GM12874 (cell line): ENCODE measurements around the gene PARP1.

ENCODE experiments used
- TF ChIP-seq, protein P1 (sequence below): IDR thresholded peaks from 2 replicates; pipeline ENCODE4 v1.5.1; 2011; ENCODE audit warnings: low read depth, mild to moderate bottlenecking, control low read depth, low read length, moderate library complexity; ENCODE audit not compliant: insufficient read depth

The PARP1 gene

GRCh38 chr1:226407497-226408284 lies at the start of gene PARP1:
Gene PARP1, minus strand, starts transcription at chr1:226408093. Its CDS starts 164 bp downstream, at chr1:226407929.
- TF ChIP-seq, protein P1, sequence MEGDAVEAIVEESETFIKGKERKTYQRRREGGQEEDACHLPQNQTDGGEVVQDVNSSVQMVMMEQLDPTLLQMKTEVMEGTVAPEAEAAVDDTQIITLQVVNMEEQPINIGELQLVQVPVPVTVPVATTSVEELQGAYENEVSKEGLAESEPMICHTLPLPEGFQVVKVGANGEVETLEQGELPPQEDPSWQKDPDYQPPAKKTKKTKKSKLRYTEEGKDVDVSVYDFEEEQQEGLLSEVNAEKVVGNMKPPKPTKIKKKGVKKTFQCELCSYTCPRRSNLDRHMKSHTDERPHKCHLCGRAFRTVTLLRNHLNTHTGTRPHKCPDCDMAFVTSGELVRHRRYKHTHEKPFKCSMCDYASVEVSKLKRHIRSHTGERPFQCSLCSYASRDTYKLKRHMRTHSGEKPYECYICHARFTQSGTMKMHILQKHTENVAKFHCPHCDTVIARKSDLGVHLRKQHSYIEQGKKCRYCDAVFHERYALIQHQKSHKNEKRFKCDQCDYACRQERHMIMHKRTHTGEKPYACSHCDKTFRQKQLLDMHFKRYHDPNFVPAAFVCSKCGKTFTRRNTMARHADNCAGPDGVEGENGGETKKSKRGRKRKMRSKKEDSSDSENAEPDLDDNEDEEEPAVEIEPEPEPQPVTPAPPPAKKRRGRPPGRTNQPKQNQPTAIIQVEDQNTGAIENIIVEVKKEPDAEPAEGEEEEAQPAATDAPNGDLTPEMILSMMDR, result peak; percentile 73

GRCh38 chr1:226457307-226457712 lies 49.4 kb upstream of the PARP1 start:
- TF ChIP-seq, protein P1, result 0 out of 2 replicates have a peak, but pooled peaks have one; percentile 20

DNA sequence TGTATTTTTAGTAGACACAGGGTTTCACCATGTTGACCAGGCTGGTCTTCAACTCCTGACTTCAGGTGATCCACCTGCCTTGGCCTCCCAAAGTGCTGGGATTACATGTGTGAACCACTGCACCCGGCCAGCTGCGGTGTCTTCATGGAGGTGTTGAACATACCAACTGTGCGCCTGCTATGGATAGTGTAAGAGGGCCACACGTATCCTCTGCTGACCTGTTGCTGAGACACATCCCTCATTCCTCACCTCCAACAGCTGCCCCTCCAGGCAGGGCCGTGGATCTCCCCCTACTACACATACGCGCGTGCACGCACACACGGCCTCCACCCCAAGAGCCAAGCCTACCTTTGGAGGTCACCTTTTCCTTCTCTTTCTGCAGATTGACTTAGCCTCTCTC lies 48.0 kb upstream of the PARP1 start:
- TF ChIP-seq, protein P1, result no peak

DNA sequence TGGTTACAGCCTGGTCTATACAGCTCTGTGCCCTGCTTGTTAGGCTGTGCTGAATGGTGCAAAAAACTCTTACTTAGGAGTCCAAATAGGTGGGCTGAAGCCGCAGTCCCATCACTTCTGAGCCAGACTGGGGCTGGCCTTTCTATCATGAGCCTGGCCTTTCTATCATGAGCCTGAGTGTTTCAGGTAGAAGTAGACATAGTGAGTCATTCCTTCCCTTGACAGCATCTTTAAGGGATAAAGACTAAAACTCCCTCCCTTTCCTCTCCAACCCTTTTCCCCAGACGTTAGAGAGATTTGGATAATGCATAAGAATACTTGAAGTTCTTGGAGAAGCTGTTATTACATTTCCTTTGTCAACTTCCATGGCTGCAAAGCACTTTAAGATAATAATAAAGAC lies 46.5 kb upstream of the PARP1 start:
- TF ChIP-seq, protein P1, result no peak

DNA sequence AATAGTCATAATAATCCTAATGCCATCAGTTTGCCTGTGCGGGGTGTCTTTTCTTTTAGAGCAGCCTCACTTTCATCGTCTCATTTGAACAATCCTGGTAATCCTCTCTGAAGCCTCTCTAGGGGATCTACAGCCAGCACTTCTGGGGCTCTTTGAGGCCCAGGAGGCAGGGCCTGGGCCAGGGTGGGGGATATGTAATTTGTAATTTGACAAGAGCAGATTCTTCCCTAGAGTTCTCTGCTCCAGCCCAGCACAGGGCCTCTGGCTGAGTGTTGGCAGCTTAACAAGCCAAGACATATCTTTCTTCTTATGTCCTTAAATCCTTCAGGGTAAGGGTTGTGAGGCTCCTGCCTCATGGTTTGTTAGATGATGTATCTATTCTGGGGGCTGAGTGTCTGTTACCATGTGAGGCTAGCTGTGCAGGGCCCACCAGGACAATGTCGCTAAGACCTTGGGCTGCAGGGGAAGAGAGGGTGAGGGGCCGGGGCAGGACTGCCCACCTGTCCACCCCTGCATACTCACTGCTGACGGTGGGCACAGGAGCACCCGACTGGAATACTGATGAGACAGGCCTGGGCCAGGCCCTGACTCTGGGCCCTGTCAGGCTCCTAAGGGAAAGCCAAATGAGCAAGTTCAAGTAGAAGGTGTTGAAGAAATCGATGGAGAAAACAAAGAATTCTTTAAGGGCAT lies 45.3 kb upstream of the PARP1 start:
- TF ChIP-seq, protein P1, result no peak

GRCh38 chr1:226450688-226451087 lies 42.8 kb upstream of the PARP1 start:
- TF ChIP-seq, protein P1, result no peak

- TF ChIP-seq, protein P1, result no peak
Measured at GRCh38 chr1:226449823-226450222, 41.9 kb upstream of the PARP1 start.
